Right atrium auricular region (tissue), 2 donors: ENCODE measurements around the gene REEP3. TPM values are rescaled to one million over a fixed set of nuclear protein-coding genes. Genes with fewer than 3 reads are reported as not detected.

ENCODE experiments used
- DNase-seq: peaks from one replicate; pipeline ENCODE4 v3.0.0-alpha.2; 2019; ENCODE audit warnings: low spot score
- H3K27ac ChIP-seq, 2 donors: fragments of 200-600 bp; sonication (generic); 1 replicate in 1 of 2; 2 replicates in 1 of 2; pipeline ENCODE4 v1.5.1; 2016 to 2019
- H3K27me3 ChIP-seq, 2 donors: fragments of 200-600 bp; sonication (generic); one replicate each; pipeline versions ENCODE4 v1.5.1 to v1.6.0; 2017 to 2019
- H3K36me3 ChIP-seq: fragments of 200-600 bp; sonication (generic); one replicate; pipeline ENCODE4 v1.5.1; 2016
- H3K4me1 ChIP-seq, 2 donors: fragments of 200-600 bp; sonication (generic); one replicate each; pipeline versions ENCODE4 v1.5.1 to v1.6.0; 2017 to 2019
- H3K4me3 ChIP-seq, 2 donors: fragments of 200-600 bp; sonication (generic); 1 replicate in 1 of 2; 2 replicates in 1 of 2; pipeline ENCODE4 v1.5.1; 2017 to 2019; ENCODE audit warnings: mild to moderate bottlenecking in 1 of 2, moderate library complexity in 1 of 2
- H3K9me3 ChIP-seq, 2 donors: fragments of 200-600 bp; sonication (generic); one replicate each; pipeline ENCODE4 v1.5.1; 2019
- CTCF ChIP-seq, 2 donors: fragments of 200-600 bp; sonication (generic); IDR thresholded peaks; one replicate each; pipeline ENCODE4 v1.5.1; 2019; ENCODE audit warnings: antibody characterized with exemption in 2 of 2
- total RNA-seq, 2 donors: library from RNA; depleted of rRNA; stranded (reverse); fragments of >200 nt; gene quantifications; one replicate each; pipeline ENCODE4 v1.1.0, GENCODE V29; 2016

REEP3 gene
- total RNA-seq, 2 donors from 2014 or later, result 41.4 to 42.7 TPM

GRCh38 chr10:63633677-63634487, 112.7 kb downstream of the REEP3 start:
- peak in 1 of 2 donors; percentile 54 for TF ChIP-seq CTCF (IDR thresholded peaks at IDR 0.05)
- Histone ChIP-seq H3K4me1 (peaks cover 0 to 10% of the 10 kb centered on the region in 2 donors), H3K27ac (no peak overlapping the region), H3K27me3 (no peaks in the 10 kb centered on the region), H3K4me3 (no peak overlapping the region), H3K36me3 (no peaks in the 10 kb centered on the region), H3K9me3 (no peaks in the 10 kb centered on the region)
- no peak for DNase-seq

- DNase-seq, result no peak
- Histone ChIP-seq H3K27ac (no peak overlapping the region), H3K4me3 (no peak overlapping the region), H3K9me3 (no peaks in the 10 kb centered on the region), H3K4me1 (peaks cover 0 to 8% of the 10 kb centered on the region in 2 donors), H3K36me3 (no peaks in the 10 kb centered on the region), H3K27me3 (no peaks in the 10 kb centered on the region)
- no peak for TF ChIP-seq CTCF (IDR thresholded peaks at IDR 0.05)
Measured at GRCh38 chr10:63634488-63635065, 113.4 kb downstream of the REEP3 start.

- Histone ChIP-seq H3K4me3 (no peak overlapping the region), H3K27me3 (no peaks in the 10 kb centered on the region), H3K27ac (no peak overlapping the region), H3K36me3 (no peaks in the 10 kb centered on the region), H3K4me1 (peaks cover 0 to 1% of the 10 kb centered on the region in 2 donors), H3K9me3 (no peaks in the 10 kb centered on the region)
- DNase-seq, result no peak
- no peak for TF ChIP-seq CTCF (IDR thresholded peaks at IDR 0.05)
Measured at GRCh38 chr10:63636812-63637211, 115.6 kb downstream of the REEP3 start.

GRCh38 chr10:63637901-63638327, 116.7 kb downstream of the REEP3 start:
- DNase-seq, result no peak
- no peaks in the 10 kb centered on the region for H3K36me3 ChIP-seq
- no peaks in the 10 kb centered on the region for H3K27me3 ChIP-seq
- H3K4me1 ChIP-seq, result no peaks in the 10 kb centered on the region
- H3K9me3 ChIP-seq, result no peaks in the 10 kb centered on the region
- H3K27ac ChIP-seq, result no peak overlapping the region
- no peak for TF ChIP-seq CTCF (IDR thresholded peaks at IDR 0.05)
- H3K4me3 ChIP-seq, result no peak overlapping the region

GRCh38 chr10:63641366-63641765, 120.2 kb downstream of the REEP3 start:
- Histone ChIP-seq H3K36me3 (no peaks in the 10 kb centered on the region), H3K4me1 (peaks cover 0 to 7% of the 10 kb centered on the region in 2 donors), H3K27me3 (no peaks in the 10 kb centered on the region), H3K9me3 (no peaks in the 10 kb centered on the region), H3K4me3 (no peak overlapping the region), H3K27ac (no peak overlapping the region)
- TF ChIP-seq CTCF (IDR thresholded peaks at IDR 0.05), result no peak
- no peak for DNase-seq
